ENCODE measurements around the gene GTF3C5.
"Not testable (repeated sequence)": the region's sequence is repeated elsewhere in the genome, so short reads cannot be mapped to it uniquely, and the experiment has no call there.

The GTF3C5 gene

GRCh38 chr9:133057553-133057952 is 26.8 kb downstream of the GTF3C5 start:
- no peak for TF ChIP-seq CTCF (IDR thresholded peaks at IDR 0.05)

GRCh38 chr9:133058071-133058470 is 27.3 kb downstream of the GTF3C5 start:
- TF ChIP-seq CTCF (IDR thresholded peaks at IDR 0.05) = no peak

- TF ChIP-seq CTCF (IDR thresholded peaks at IDR 0.05) = no peak
Observed at GRCh38 chr9:133058550-133059320, 27.9 kb downstream of the GTF3C5 start.

- TF ChIP-seq CTCF (IDR thresholded peaks at IDR 0.05) = no peak
Observed at GRCh38 chr9:133059623-133060022, 28.8 kb downstream of the GTF3C5 start.

GRCh38 chr9:133060417-133060841 is 29.6 kb downstream of the GTF3C5 start:
- no peak for TF ChIP-seq CTCF (IDR thresholded peaks at IDR 0.05)

GRCh38 chr9:133061764-133062145 is 31.0 kb downstream of the GTF3C5 start, which contains the start of gene CEL:
Gene CEL, plus strand, starts transcription at chr9:133061981. Its CDS starts 22 bp downstream, at chr9:133062003.
- not testable (repeated sequence) for TF ChIP-seq CTCF (IDR thresholded peaks at IDR 0.05)

- TF ChIP-seq CTCF (IDR thresholded peaks at IDR 0.05) = no peak
Observed at GRCh38 chr9:133063159-133063499, 32.3 kb downstream of the GTF3C5 start.
